NK-92 (cell line): ENCODE data around the gene IGHMBP2.

Experiments
- DNase-seq: peaks from one replicate; lab custom pipeline; 2025; ENCODE audit not compliant: unreplicated experiment; lab: John Stamatoyannopoulos, UW

IGHMBP2 gene

DNA sequence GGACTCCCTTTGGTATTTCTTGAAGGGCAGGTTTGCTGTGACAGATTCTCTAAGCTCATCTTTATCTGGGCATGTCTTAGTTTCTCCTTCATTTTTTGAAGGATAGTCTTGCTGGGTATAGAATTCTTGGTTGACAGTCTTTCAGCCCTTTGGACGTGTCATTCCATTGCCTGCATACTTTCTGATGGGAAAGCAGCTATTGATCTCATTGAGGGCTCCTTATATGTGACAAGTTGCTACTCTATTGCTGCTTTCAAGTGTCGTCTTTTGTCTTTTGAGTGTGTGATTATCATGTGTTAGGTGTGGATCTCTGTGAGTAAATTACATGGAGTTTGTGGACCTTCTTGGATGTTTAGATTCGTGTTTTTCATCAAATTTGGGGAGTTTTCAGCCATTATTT lies 21.9 kb downstream of the IGHMBP2 start:
- DNase-seq: no peak

DNA sequence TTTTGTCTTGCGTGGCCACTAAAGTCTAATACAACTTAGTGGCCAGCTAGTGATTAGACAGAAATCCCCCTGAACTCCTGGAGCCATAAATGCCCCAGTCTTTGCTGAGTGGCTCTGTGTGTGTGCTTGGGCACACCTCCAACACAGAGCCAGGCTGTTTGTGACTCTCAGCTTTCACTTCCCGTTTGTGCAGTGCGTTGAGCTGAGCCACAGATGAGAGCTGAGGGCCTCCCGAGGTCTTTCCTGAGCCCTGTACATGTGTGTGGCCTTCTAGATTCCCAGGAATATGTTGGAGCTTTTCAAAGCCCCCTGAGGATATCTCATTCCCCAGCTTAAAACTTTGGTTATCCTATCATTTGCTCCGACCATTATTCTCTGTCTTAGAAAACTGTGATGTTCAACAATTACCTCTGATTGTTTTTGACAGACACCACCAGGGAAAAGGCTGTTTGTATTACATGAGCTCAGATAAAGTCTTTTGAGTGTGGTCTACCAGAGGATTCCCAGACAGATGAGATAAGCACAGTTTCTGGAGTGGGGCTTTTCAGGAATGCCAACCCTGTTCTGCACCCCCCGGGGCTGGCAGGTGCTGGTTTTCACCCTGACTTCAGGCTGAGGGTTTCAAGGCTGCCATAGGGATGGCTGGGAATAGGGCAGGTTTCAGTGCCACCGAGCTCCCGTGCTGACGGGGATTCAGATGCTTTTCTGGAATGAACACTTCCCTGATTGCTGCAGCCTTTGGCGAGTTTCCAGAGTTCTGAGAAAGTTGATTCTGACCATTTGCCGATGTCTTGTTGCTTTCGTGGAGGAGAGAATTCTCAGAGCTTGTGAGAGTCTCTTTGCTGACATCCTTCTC lies 23.8 kb downstream of the IGHMBP2 start:
- no peak for DNase-seq

DNA sequence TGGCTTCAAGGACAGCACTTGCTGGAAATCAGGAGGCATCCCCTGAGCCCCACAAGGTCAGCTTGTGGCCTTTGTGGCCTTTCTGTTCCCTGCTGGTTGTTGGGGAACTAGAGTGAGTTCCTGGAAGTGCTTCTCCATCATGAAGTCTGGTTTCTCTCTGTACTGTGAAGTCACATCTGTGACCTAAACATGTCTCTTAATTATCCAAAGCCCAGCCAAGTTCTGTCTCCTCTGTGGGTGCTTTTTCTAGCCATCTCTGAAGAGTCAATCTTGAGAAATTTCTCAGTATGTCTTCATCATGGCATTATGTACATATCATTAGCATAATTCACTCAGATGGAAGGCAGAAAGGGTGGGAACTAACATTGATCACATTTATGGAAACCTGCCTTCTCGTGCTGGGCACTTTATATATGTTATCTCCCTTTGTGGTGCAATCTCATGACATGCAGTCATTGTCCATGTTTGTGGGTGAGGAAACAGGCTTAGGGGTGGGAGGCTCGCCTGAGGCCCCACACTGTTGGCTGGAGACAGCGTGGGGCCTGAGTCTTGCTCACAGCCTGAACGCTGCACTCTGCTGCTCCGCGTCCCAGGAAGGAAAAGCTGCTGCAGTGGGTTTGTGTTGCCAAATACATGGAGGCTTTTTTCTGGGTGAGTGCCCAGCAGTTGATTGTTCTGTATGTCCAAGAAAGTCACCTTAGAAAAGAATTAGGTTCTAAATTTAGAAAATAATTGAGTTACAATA lies 24.6 kb downstream of the IGHMBP2 start:
- DNase-seq: no peak

GRCh38 chr11:68929135-68929534 lies 25.4 kb downstream of the IGHMBP2 start:
- DNase-seq: no peak

GRCh38 chr11:68929706-68930570 lies 26.2 kb downstream of the IGHMBP2 start:
- no peak for DNase-seq

DNA sequence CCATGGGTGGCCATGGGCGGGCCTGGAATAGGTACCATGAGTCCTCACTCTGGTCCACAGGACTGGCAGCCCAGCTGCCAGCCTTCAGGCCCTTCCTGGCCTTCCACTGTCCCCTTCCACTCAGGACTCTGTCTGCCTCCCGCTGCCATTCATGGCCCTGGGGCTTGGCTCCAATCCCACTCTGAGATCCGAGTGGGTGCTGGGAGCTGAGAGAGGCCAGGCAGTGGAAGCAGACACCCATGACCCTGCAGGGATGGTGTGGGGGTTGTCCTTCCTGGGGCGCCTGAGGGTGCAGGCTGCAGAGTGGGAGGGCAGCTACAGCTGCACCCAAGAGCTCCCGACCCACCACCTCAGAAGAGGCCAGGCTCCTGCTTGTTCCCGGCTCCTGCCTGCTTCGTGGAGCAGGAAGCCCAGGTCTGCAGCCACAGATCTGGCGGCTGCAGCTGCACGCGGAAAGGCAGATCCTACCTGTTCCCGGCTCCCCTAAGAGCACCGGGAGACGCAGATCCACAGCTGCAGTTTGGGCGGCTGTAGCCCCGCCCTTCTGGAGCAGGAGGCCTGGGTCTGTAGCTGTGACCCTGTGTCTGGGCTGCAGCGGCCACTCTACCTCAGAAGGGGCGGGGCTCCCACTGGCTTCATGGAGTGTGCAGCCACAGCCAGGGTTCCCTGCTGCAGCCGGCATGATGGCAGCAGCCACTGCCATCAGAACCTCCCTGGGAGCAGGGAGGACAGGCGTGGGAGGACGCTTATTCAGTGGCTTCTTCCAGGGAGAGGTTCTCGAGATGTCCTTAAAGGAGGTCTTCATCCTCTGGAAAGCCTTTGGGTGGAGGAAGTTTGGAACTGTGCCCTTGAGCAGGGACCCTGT lies 27.5 kb downstream of the IGHMBP2 start:
- no peak for DNase-seq

DNA sequence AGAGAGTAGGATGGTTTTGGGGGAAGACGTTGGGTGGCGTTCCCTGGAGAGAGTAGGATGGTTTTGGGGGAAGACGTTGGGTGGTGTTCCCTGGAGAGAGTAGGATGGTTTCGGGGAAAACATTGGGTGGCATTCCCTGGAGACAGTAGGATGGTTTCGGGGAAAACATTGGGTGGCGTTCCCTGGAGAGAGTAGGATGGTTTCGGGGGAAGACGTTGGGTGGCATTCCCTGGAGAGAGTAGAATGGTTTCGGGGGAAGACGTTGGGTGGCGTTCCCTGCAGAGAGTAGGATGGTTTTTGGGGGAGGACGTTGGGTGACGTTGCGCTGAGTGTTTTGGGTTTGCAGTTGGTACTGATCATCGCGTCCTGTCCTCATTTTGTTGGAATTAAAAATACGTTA lies 28.2 kb downstream of the IGHMBP2 start:
- DNase-seq: no peak

DNA sequence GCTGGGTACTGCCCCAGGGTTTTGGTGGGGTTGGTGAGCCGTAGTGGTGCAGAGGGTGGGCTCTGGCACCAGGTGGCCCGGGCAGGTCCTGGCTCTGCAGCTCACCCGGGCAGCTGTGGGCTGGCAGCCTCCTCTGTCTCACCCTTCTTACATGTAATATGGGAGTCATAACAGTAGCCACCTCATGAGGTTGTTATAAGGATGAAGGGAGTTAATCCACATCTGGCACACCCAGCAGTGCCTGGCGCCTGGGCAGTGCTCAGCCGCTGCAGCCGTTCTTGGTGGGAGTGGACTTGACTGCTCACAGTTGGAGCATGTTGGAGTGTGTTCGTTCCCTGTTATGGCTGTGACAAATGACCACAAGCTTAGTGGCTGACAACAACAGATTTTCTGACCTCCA lies 28.7 kb downstream of the IGHMBP2 start:
- no peak for DNase-seq

DNA sequence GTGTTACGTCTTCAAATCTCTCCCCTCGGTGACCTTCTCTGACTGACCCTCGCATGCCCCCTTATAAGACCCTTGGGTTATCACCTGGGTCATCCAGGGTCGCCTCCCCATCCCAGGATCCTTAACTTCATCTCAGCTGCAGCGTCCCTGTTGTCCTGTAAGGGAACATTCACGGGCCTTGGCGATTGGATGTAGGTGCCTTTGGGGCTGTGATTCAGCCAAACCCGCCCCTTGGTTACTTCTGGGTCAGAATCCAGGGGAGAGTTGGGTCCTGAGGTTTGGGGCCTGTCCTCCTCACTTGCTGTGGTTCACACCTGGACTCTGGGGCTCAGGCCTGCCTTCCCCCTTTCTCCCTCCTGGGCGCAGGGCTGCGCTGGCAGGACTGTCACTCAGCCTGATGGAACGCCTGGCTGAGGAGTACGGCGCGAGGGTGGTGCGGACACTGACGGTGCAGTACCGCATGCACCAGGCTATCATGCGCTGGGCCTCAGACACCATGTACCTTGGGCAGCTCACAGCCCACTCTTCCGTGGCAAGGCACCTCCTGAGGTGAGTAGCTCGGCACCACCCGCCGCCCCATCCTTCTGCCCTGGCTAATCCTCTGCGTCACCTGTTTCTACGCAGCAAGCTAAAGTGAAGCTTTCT lies 29.4 kb downstream of the IGHMBP2 start:
- no peak for DNase-seq

DNA sequence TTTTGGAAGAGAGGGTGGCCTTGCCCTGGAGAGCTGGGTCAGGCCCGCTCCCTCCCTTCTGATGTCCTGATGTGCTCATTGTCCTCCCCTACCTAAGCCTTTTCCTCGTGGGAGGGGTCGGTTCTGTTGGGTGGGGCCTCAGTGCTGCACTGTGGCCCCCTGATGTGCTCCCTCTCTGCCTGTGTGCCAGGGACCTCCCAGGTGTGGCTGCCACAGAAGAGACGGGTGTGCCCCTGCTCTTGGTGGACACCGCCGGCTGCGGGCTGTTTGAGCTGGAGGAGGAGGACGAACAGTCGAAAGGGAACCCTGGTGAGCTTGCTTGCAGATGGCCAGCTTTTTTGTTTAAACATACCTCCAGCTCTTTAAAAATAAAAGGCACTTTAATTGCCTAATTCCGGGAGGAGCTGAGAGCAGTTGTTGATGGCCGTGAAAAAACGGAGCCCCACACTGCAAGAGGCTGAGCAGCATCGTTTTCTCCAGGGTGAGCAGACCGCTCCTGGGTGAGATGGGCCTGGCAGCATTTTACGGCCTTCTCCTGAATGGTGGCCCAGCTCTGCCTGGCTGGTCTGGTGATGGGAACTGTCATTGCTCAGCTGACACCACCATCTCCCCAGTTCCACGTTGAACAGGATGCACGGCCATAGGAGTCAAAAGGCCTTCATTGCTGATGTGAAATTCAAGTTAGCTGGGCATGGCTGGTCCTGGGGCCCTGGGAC lies 30.1 kb downstream of the IGHMBP2 start:
- DNase-seq: no peak

DNA sequence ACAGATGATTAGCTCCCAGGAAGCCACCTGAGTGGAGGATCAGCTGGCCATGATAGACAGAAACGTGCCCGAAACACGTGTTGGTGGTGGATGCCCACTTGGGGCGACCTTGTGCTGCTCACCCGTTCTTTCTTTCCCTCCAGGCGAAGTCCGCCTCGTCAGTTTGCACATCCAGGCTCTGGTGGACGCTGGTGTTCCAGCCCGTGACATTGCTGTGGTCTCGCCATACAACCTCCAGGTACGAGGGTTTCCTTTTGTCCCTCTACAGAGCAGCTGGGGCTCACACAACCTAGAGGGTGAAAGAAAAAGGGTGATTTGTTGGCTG lies 30.6 kb downstream of the IGHMBP2 start:
- DNase-seq: no peak

DNA sequence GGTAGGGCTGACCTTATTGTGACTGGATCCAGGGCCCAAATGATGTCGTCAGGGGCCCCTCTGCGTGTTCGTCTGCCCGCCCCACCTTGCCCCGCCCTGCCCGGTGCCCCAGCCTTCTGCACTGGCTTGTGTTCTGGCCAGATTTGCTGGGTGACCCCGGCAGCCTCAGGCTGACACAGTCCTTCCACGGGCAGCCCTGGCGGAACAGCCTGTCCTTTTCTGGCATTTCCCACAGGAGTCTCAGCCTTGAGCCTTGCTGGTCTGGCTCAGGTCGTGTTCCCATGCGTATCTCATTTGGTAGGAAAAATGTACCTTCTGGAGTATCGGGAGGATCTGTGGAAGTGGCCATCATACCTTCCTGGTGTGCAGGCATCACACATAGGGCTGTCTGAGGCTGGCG lies 31.0 kb downstream of the IGHMBP2 start:
- DNase-seq: no peak

DNA sequence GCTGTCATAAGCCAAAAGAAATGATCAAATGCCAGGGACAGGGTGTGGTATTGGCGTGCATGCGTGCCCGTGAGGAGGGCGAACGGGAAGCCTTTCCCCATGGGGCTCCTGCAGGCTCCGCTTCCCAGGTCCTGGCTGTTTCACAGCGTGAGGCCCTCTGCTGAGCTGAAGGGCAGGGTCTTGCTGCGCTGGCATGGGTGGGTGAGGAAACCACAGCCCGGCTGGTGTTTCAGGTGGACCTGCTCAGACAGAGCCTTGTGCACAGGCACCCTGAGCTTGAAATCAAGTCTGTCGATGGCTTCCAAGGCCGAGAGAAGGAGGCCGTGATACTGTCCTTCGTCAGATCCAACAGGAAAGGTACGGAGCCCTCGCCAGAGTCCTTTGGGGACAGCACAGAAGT lies 31.4 kb downstream of the IGHMBP2 start:
- no peak for DNase-seq

GRCh38 chr11:68935516-68936357 lies 32.0 kb downstream of the IGHMBP2 start:
- no peak for DNase-seq

DNA sequence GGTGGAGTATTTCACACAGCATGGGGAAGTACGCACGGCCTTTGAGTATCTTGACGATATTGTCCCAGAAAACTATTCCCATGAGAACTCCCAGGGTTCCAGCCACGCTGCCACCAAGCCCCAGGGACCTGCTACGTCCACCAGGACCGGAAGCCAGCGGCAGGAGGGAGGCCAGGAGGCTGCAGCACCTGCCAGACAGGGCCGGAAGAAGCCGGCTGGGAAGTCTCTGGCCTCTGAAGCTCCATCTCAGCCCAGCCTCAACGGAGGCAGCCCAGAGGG lies 32.6 kb downstream of the IGHMBP2 start:
- DNase-seq: no peak

DNA sequence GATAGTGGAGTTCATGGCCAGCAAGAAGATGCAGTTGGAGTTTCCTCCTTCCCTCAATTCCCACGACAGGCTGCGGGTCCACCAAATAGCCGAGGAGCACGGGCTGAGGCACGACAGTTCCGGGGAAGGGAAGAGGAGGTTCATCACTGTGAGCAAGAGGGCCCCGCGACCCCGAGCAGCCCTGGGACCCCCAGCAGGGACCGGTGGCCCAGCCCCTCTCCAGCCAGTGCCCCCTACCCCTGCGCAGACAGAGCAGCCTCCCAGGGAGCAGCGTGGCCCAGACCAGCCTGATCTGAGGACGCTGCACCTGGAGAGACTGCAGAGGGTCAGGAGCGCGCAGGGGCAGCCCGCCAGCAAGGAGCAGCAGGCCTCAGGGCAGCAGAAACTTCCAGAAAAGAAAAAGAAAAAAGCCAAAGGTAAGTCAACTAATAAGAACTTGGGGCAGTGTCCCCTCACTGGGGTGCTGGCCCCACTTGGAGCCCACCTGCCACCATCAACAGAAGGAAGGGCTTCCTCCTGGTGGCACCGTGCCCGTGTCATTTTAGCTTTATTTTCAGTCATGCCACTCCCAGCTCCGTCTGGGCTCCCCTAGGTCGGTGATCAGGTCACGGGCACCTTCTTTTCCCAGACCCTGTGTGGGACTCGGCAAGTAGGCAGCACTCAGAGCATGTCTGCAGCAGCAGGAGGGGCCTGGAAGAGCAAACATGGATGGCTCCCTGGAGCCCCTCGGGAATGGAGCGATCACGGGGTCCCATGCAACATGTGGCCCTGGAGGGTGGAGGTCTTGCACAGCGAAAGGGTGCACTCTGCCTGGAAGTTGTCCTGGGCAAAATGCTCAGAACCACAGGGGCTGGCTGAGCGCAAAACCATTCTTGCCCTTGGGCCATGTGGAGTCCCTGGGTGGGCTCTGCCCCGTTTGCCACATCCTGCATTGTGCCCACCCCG lies 33.3 kb downstream of the IGHMBP2 start:
- no peak for DNase-seq

- DNase-seq: no peak
Observed at GRCh38 chr11:68938088-68938487, 34.4 kb downstream of the IGHMBP2 start.
